HepG2 (cell line): Measurements from ENCODE around the gene NAT9. TPM values are rescaled to one million over a fixed set of nuclear protein-coding genes. Genes with fewer than 3 reads are reported as not detected.

ENCODE experiments used
- ATAC-seq: fragments of 200-7000 bp; cut with Tn5 transposase; 3 replicates; pipeline ENCODE4 v1.9.1; 2020; ENCODE audit warnings: mild to moderate bottlenecking, moderate library complexity
- BruUV-seq: library from RNA; stranded (reverse); fragments of 400-500 nt; replicated peaks from 2 replicates; lab custom pipeline; 2021; lab: Mats Ljungman, UMichigan
- CTCF ChIA-PET: fragments of 300-600 bp; formaldehyde crosslinking; extraction: SDS; loops from one replicate; lab custom pipeline; 2021; ENCODE audit warnings: low total read pairs, inconsistent platforms, low intra/inter-chr PET ratio; lab: Yijun Ruan, JAX
- POLR2A ChIA-PET: fragments of 350-600 bp; sonication (Branson Sonifier 250); formaldehyde crosslinking; loops from one replicate; lab custom pipeline; 2020; ENCODE audit warnings: antibody characterized with exemption, inconsistent platforms; lab: Yijun Ruan, JAX
- DNase-seq: peaks from one replicate; pipeline ENCODE4 v3.0.0-alpha.2; 2015; ENCODE audit warnings: low spot score
- FAIRE-seq: peaks from 3 replicates; lab custom pipeline; 2011; peaks lifted over from hg19 to GRCh38; lab: Jason Lieb, UNC
- H2AFZ ChIP-seq: one replicate; pipeline ENCODE4 v1.6.1; 2011; ENCODE audit warnings: low read length, inconsistent platforms
- H3K27ac ChIP-seq: fragments of 300-600 bp; 3 replicates; pipeline ENCODE4 v1.8.0; 2011; ENCODE audit warnings: mixed run types, mild to moderate bottlenecking, mixed read lengths, low read length, inconsistent platforms; ENCODE audit not compliant: insufficient read depth; ENCODE audit errors: extremely low read length
- H3K27me3 ChIP-seq, 2 experiments: fragments of 200-600 bp in 1 of 2; 2 replicates in 1 of 2; 3 replicates in 1 of 2; pipeline versions ENCODE4 v1.6.0 to v1.8.0; 2011; ENCODE audit warnings: low read length in 2 of 2, mild to moderate bottlenecking in 2 of 2, moderate library complexity in 2 of 2, inconsistent platforms in 1 of 2; ENCODE audit not compliant: insufficient read depth in 2 of 2, control insufficient read depth in 1 of 2
- H3K36me3 ChIP-seq, 2 experiments: fragments of 200-600 bp in 1 of 2; replicated peaks in 1 of 2; 2 replicates in 1 of 2; 3 replicates in 1 of 2; pipeline versions ENCODE4 v1.5.1 to v1.8.0; 2011; ENCODE audit warnings: low read length in 2 of 2, inconsistent platforms in 1 of 2; ENCODE audit not compliant: insufficient read depth in 2 of 2, control insufficient read depth in 1 of 2
- H3K4me1 ChIP-seq: 2 replicates; pipeline ENCODE4 v1.5.1; 2012; ENCODE audit warnings: low read length, inconsistent platforms; ENCODE audit not compliant: insufficient read depth
- H3K4me2 ChIP-seq: 2 replicates; pipeline ENCODE4 v1.6.0; 2011; ENCODE audit warnings: low read depth, low read length, inconsistent platforms
- H3K4me3 ChIP-seq, 3 experiments: fragments of 200-600 bp in 1 of 3; sonication (generic), shearing (Covaris generic) in 1 of 3; replicated peaks in 1 of 3; 2 replicates each; pipeline ENCODE4 v1.5.1; 2011 to 2016; ENCODE audit warnings: low read length in 3 of 3, inconsistent platforms in 2 of 3, low read depth in 2 of 3, mild to moderate bottlenecking in 2 of 3, control low read depth in 1 of 3, mixed read lengths in 1 of 3; ENCODE audit not compliant: insufficient read depth in 1 of 3
- H3K79me2 ChIP-seq: one replicate; pipeline ENCODE4 v1.6.1; 2011; ENCODE audit warnings: low read length, inconsistent platforms; ENCODE audit not compliant: insufficient read depth
- H3K9ac ChIP-seq: 2 replicates; pipeline ENCODE4 v1.6.0; 2011; ENCODE audit warnings: mild to moderate bottlenecking, low read depth, low read length, inconsistent platforms; ENCODE audit not compliant: insufficient read depth
- H3K9me3 ChIP-seq: 2 replicates; pipeline ENCODE4 v1.5.1; 2012; ENCODE audit warnings: mild to moderate bottlenecking, low read length
- H4K20me1 ChIP-seq: 2 replicates; pipeline ENCODE4 v1.6.0; 2011; ENCODE audit warnings: inconsistent platforms, mild to moderate bottlenecking, low read length, moderate library complexity; ENCODE audit not compliant: insufficient read depth
- MTF2 ChIP-seq: sonication (generic); formaldehyde crosslinking; IDR thresholded peaks from 2 replicates; pipeline ENCODE4 v1.5.0; 2020; ENCODE audit warnings: missing genetic modification reagents, borderline replicate concordance
- NR2C2 ChIP-seq: sonication (generic); formaldehyde crosslinking; IDR thresholded peaks from 2 replicates; pipeline ENCODE4 v1.4.0; 2020; ENCODE audit warnings: missing genetic modification reagents, mild to moderate bottlenecking, moderate library complexity, borderline replicate concordance
- SAFB2 ChIP-seq: sonication (generic); formaldehyde crosslinking; IDR thresholded peaks from 2 replicates; pipeline ENCODE4 v1.5.1; 2020; ENCODE audit warnings: missing genetic modification reagents, low read depth, mild to moderate bottlenecking, borderline replicate concordance
- ZEB1 ChIP-seq: IDR thresholded peaks from 2 replicates; pipeline ENCODE4 v1.6.1; 2012; ENCODE audit warnings: mild to moderate bottlenecking, low read depth, inconsistent platforms; ENCODE audit not compliant: insufficient replicate concordance
- ZNF224 ChIP-seq: sonication (generic); formaldehyde crosslinking; IDR thresholded peaks from 2 replicates; pipeline ENCODE4 v1.5.0; 2020; ENCODE audit warnings: mild to moderate bottlenecking, missing genetic modification reagents
- ZNF253 ChIP-seq: sonication (generic); formaldehyde crosslinking; IDR thresholded peaks from 2 replicates; pipeline ENCODE4 v1.8.0; 2022; ENCODE audit warnings: mild to moderate bottlenecking, missing genetic modification reagents, borderline replicate concordance
- ZNF510 ChIP-seq: sonication (generic); formaldehyde crosslinking; IDR thresholded peaks from 2 replicates; pipeline ENCODE4 v1.4.0; 2020; ENCODE audit warnings: low read depth, mild to moderate bottlenecking, missing genetic modification reagents
- ZNF788 ChIP-seq: sonication (generic); formaldehyde crosslinking; IDR thresholded peaks from 2 replicates; pipeline ENCODE4 v1.5.0; 2020; ENCODE audit warnings: mild to moderate bottlenecking, missing genetic modification reagents, borderline replicate concordance
- WGBS: methylation state at CpG from one replicate; pipeline ENCODE4 v1.1.6; 2017; ENCODE audit warnings: low lambda C conversion rate; 5-methylcytosine and 5-hydroxymethylcytosine counted together
- in situ Hi-C: cut with HindIII; loops from 2 replicates; pipeline ENCODE4 v1.10.0; 2017; ENCODE audit warnings: low pct_unique_long_range_greater_than_20kb; ENCODE audit not compliant: extremely low pct_ligation_motif_present
- intact Hi-C: fragments of 100-400 bp; cut with micrococcal nuclease; formaldehyde crosslinking; loops from one replicate; pipeline ENCODE4 v1.10.0; 2022; ENCODE audit not compliant: unreplicated experiment
- polyA plus RNA-seq, 8 experiments: library from polyadenylated mRNA; depleted of rRNA in 3 of 8; stranded (reverse) in 7 of 8; unstranded in 1 of 8; fragments of >200 nt; fragmentation: Illumina TruSeq in 4 of 8; extraction: Trizol in 4 of 8; gene quantifications; 2 replicates each; pipeline versions ENCODE4 v1.2.1 to v1.2.3, GENCODE V29; 2011 to 2016; ENCODE audit warnings: low read depth in 4 of 8, missing spikeins in 1 of 8, mixed read lengths in 1 of 8; ENCODE audit not compliant: insufficient read depth in 1 of 8
- total RNA-seq, 5 experiments: library from RNA; depleted of rRNA; stranded (reverse); fragments of >200 nt; fragmentation: Illumina TruSeq; extraction: Trizol; gene quantifications; 2 replicates each; pipeline ENCODE4 v1.2.3, GENCODE V29; 2016; ENCODE audit warnings: low read depth in 1 of 5

The NAT9 gene
- total and polyA plus RNA-seq, 2 of the 13 experiments (the other 11 are each of a cell fraction or from before 2014, with no cell fraction given) = 39.7 to 44.2 TPM

DNA sequence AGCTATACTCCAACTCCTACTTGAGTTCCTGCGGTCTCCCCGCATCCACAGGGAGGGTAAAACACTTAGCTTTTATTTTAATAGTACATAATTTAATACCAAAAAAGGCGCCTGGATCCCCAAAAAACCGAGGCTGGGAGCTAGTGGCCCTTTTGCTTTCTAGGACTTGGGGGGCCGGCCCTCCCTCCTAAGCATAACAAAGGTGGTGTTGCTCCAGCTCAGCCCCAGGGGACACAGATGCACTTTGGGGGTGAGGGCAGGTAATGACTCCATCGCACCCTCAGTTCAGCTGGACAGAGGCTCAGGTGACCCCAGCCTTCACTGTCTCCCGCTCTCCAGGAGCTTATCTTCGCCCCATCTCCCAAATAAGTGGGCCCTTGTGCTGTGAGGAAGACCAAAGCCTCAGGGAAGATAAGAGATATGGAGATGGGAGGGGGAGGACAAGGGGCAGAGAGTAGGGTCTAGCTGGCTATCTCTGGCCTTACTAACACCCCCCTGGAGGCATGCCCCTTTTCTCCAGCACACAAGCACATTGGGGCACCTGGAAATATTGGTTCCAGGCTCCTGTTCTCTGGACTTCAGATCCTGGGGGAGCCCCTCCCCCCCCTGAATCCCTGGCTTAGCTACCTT is 30.5 kb downstream of the NAT9 start:
- intact Hi-C loops = loop anchor here (1.0 to 2.0 kb wide), 2 partner anchors 25 to 119 kb away; no protein-coding TSS in a partner anchor
- H2AFZ ChIP-seq = no peak overlapping the region

More for the DNA sequence above, 30.5 kb downstream of the NAT9 start:
- peaks cover 59% of the 10 kb centered on the region for H3K4me1 ChIP-seq
- peak overlapping the region; percentile 99 for H3K4me2 ChIP-seq
- ChIA-PET POLR2A (interaction anchor here (0.6 to 21.5 kb wide), 6 partner anchors 8 to 127 kb away, joined by 3 to 1459 read pairs (median 12); partner anchors contain the start of genes FDXR, NAT9 and RAB37), CTCF (interaction anchor here (1.3 to 9.0 kb wide), 8 partner anchors 9 to 88 kb away, joined by 4 to 219 read pairs (median 10); partner anchors contain the start of genes NAT9 and RAB37)
- no peaks in the 10 kb centered on the region for H3K9me3 ChIP-seq
- H4K20me1 ChIP-seq = no peaks in the 10 kb centered on the region
- H3K4me3 ChIP-seq = peak overlapping the region in 1 of 3 experiments; percentile 99; a peak in 2 of 6 replicates
- peaks cover 23% of the 10 kb centered on the region for H3K79me2 ChIP-seq
- DNase-seq (no peak), ATAC-seq (no peak), FAIRE-seq (no peak)
- H3K36me3 ChIP-seq = no peaks in the 10 kb centered on the region
- WGBS = 53% methylated on average over 8 of the region's 8 CpGs
- 0 out of 2 replicates have a peak, but pooled peaks have one; percentile 25 for TF ChIP-seq SAFB2 (CRISPR knock-in tag)
- TF ChIP-seq NR2C2 = 0 out of 2 replicates have a peak, but pooled peaks have one; percentile 1
- no peak for TF ChIP-seq ZNF510 (CRISPR knock-in tag)
- 0 out of 2 replicates have a peak, but pooled peaks have one; percentile 26 for TF ChIP-seq ZNF788 (CRISPR knock-in tag)
- TF ChIP-seq MTF2 = no peak
- peak; percentile 49; the same call in 1 of the 2 replicates for TF ChIP-seq ZNF224 (CRISPR knock-in tag)
- peak; percentile 9 for TF ChIP-seq ZEB1
- 0 out of 2 replicates have a peak, but pooled peaks have one; percentile 19 for TF ChIP-seq ZNF253
- TF ChIP-seq, all 625 proteins: peak for 6
- Histone ChIP-seq H3K27ac (no peak overlapping the region), H3K27me3 (peaks cover 3 to 20% of the 10 kb centered on the region in 2 experiments; a peak in 2 of 5 replicates), H3K9ac (peak overlapping the region; percentile 16)
- no TSS peak for BruUV-seq
- in situ Hi-C loops = loop anchor here (5.0 kb wide), 1 partner anchor 37 kb away; no protein-coding TSS in a partner anchor
